Measurements from ENCODE around the gene MAK. TPM values are rescaled to one million over a fixed set of nuclear protein-coding genes. Genes with fewer than 3 reads are reported as not detected.
A peak's percentile ranks its signal among the peaks of the same experiment; 100 is the strongest.
"Not testable (repeated sequence)": the region's sequence is repeated elsewhere in the genome, so short reads cannot be mapped to it uniquely, and the experiment has no call there.

Gene MAK
- total RNA-seq, 2 experiments from 2014 or later, result 0.27 to 0.32 TPM

DNA sequence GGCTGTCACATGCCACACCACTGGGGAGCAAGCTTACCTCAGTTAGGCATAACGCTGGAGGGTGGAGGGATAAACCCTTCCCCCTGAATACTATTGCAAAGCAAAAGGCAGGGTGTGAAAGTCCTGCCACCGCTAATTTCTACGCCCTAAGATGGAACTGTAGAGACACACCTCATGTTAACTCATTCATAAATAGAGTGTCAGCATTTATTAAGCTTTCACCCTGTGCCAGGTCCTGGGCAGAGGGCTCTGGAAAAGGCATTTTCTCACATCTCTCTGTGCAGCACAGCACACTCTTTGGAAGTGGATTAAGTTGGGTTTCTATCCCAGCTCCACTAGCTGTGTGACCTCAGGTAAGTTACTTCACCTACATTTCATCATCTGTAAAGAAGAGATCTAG, 68.9 kb downstream of the MAK start:
- ChIA-PET CTCF (interaction anchor here (0.9 kb wide), 1 partner anchor 38 kb away, joined by 3 read pairs; no protein-coding TSS in a partner anchor), POLR2A (no interaction called here)
- Mint-ChIP-seq H3K27me3 (no peaks in the 10 kb centered on the region), H3K27ac (no peak overlapping the region), H3K4me3 (no peak overlapping the region), H3K36me3 (ENCODE audit: low read depth) (peaks cover 11% of the 10 kb centered on the region), H3K4me1 (ENCODE audit: low read depth) (no peaks in the 10 kb centered on the region), H3K9me3 (no peaks in the 10 kb centered on the region)
- no peak for ATAC-seq
- TF ChIP-seq CTCF (IDR thresholded peaks at IDR 0.05), result no peak
- intact Hi-C loops (cut with micrococcal nuclease), result no loop called here
- DNase-seq, result no peak

GRCh38 chr6:10763006-10763405, 75.3 kb downstream of the MAK start:
- ATAC-seq, result no peak
- ChIA-PET CTCF (no interaction called here), POLR2A (no interaction called here)
- intact Hi-C loops (cut with micrococcal nuclease), result no loop called here
- H3K27ac Mint-ChIP-seq, result no peak overlapping the region
- no peak for DNase-seq
- peaks cover 13% of the 10 kb centered on the region for H3K4me1 Mint-ChIP-seq (ENCODE audit: low read depth)
- no peak overlapping the region for H3K4me3 Mint-ChIP-seq
- peaks cover 31% of the 10 kb centered on the region for H3K36me3 Mint-ChIP-seq (ENCODE audit: low read depth)
- H3K9me3 Mint-ChIP-seq, result no peaks in the 10 kb centered on the region
- H3K27me3 Mint-ChIP-seq, result no peaks in the 10 kb centered on the region
- TF ChIP-seq CTCF (IDR thresholded peaks at IDR 0.05), result no peak

DNA sequence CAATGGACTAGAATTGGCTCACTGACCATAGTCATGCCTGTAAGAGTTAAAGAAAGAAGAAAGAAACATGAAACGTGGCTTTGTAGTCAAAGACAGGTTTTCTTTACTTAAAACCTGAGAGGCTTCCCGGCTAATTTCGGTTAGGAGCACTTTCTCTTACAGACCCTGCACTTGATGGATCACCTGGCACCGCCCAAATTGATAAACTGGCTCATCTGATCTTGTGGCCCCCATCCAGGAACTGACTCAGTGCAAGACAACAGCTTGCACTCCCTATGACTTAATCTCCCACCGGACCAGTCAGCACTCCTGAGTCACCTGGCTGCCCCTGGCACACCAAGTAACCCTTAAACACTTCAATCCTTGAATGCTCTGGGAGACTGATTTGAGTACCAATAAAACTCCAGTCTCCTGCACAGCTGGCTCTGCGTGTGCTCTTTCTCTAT, 78.4 kb downstream of the MAK start:
- CTCF ChIA-PET, result interaction anchor here (0.6 to 1.6 kb wide), 5 partner anchors 12 to 278 kb away, joined by 3 to 4 read pairs (median 3); no protein-coding TSS in a partner anchor
- Mint-ChIP-seq H3K27ac (no peak overlapping the region), H3K9me3 (no peaks in the 10 kb centered on the region), H3K4me3 (no peak overlapping the region), H3K36me3 (ENCODE audit: low read depth) (peaks cover 57% of the 10 kb centered on the region), H3K4me1 (ENCODE audit: low read depth) (peaks cover 27% of the 10 kb centered on the region), H3K27me3 (no peaks in the 10 kb centered on the region)
- no peak for TF ChIP-seq CTCF (IDR thresholded peaks at IDR 0.05)
- DNase-seq (no peak), ATAC-seq (no peak)
- POLR2A ChIA-PET, result interaction anchor here (1.9 kb wide), 1 partner anchor 12 kb away, joined by 4 read pairs; the partner anchor contains the start of gene TMEM14B
- intact Hi-C loops (cut with micrococcal nuclease), result no loop called here

- Mint-ChIP-seq H3K9me3 (no peaks in the 10 kb centered on the region), H3K4me1 (ENCODE audit: low read depth) (peaks cover 33% of the 10 kb centered on the region), H3K27me3 (no peaks in the 10 kb centered on the region), H3K36me3 (ENCODE audit: low read depth) (peaks cover 61% of the 10 kb centered on the region), H3K27ac (no peak overlapping the region), H3K4me3 (no peak overlapping the region)
- ChIA-PET CTCF (interaction anchor here (0.6 to 1.6 kb wide), 6 partner anchors 11 to 278 kb away, joined by 3 to 4 read pairs (median 3); no protein-coding TSS in a partner anchor), POLR2A (interaction anchor here (1.1 kb wide), 1 partner anchor 65 kb away, joined by 3 read pairs; the partner anchor contains the start of genes C6orf52 and PAK1IP1)
- ATAC-seq (peak; percentile 66), DNase-seq (no peak)
- TF ChIP-seq CTCF (IDR thresholded peaks at IDR 0.05), result no peak
- intact Hi-C loops (cut with micrococcal nuclease), result no loop called here
Measured at GRCh38 chr6:10759312-10759839, 79.0 kb downstream of the MAK start.

GRCh38 chr6:10756085-10756484, 82.3 kb downstream of the MAK start:
- Mint-ChIP-seq H3K9me3 (no peaks in the 10 kb centered on the region), H3K36me3 (ENCODE audit: low read depth) (peaks cover 67% of the 10 kb centered on the region), H3K4me1 (ENCODE audit: low read depth) (peaks cover 52% of the 10 kb centered on the region), H3K27ac (peak overlapping the region; percentile 63), H3K27me3 (no peaks in the 10 kb centered on the region), H3K4me3 (no peak overlapping the region)
- no peak for TF ChIP-seq CTCF (IDR thresholded peaks at IDR 0.05)
- DNase-seq (no peak), ATAC-seq (no peak)
- intact Hi-C loops (cut with micrococcal nuclease), result no loop called here
- POLR2A ChIA-PET, result no interaction called here
- CTCF ChIA-PET, result no interaction called here

- H3K9me3 Mint-ChIP-seq; H3K27me3 Mint-ChIP-seq; ATAC-seq; H3K4me3 Mint-ChIP-seq; intact Hi-C loops (cut with micrococcal nuclease): not testable (repeated sequence)
- Mint-ChIP-seq H3K36me3 (ENCODE audit: low read depth) (peaks cover 56% of the 10 kb centered on the region), H3K4me1 (ENCODE audit: low read depth) (peaks cover 63% of the 10 kb centered on the region), H3K27ac (peak overlapping the region; percentile 18)
- POLR2A ChIA-PET, result interaction anchor here (1.2 kb wide), 1 partner anchor 57 kb away, joined by 3 read pairs; the partner anchor contains the start of gene PAK1IP1
- DNase-seq, result peak; percentile 15
- CTCF ChIA-PET, result interaction anchor here (1.2 kb wide), 1 partner anchor 14 kb away, joined by 4 read pairs; no protein-coding TSS in a partner anchor
Measured at GRCh38 chr6:10751757-10752156, 86.6 kb downstream of the MAK start.

GRCh38 chr6:10750568-10750967, 87.8 kb downstream of the MAK start:
- H3K4me3 Mint-ChIP-seq; H3K27ac Mint-ChIP-seq; H3K27me3 Mint-ChIP-seq; ATAC-seq; intact Hi-C loops (cut with micrococcal nuclease); CTCF ChIA-PET; POLR2A ChIA-PET; H3K9me3 Mint-ChIP-seq; DNase-seq: not testable (repeated sequence)
- Mint-ChIP-seq H3K4me1 (ENCODE audit: low read depth) (peaks cover 64% of the 10 kb centered on the region), H3K36me3 (ENCODE audit: low read depth) (peaks cover 45% of the 10 kb centered on the region)
